Endothelial cell of umbilical vein (primary cell): ENCODE results near the gene TGDS.

Experiments
- CTCF ChIP-seq, 2 donors: IDR thresholded peaks; 1 replicate in 1 of 2; 2 replicates in 1 of 2; pipeline ENCODE4 v1.5.1; 2011; ENCODE audit warnings: low read length in 2 of 2, mild to moderate bottlenecking in 2 of 2, moderate library complexity in 2 of 2, control low read depth in 1 of 2, inconsistent platforms in 1 of 2, low read depth in 1 of 2; ENCODE audit not compliant: insufficient read depth in 1 of 2; ENCODE audit errors: extremely low read depth in 1 of 2
- EZH2 ChIP-seq: IDR thresholded peaks from 2 replicates; pipeline ENCODE4 v1.6.1; 2012; ENCODE audit warnings: borderline replicate concordance, low read depth, mild to moderate bottlenecking, moderate library complexity, low read length, inconsistent platforms; ENCODE audit not compliant: severe bottlenecking
- JUN ChIP-seq: IDR thresholded peaks from 2 replicates; pipeline ENCODE4 v1.6.1; 2011; ENCODE audit warnings: borderline replicate concordance, low read depth; ENCODE audit not compliant: insufficient read length, insufficient read depth
- MYC ChIP-seq: IDR thresholded peaks from one replicate; pipeline ENCODE4 v1.6.1; 2011; ENCODE audit warnings: mild to moderate bottlenecking, low read depth, low read length
- POLR2A ChIP-seq: IDR thresholded peaks from 2 replicates; pipeline ENCODE4 v1.6.1; 2012; ENCODE audit warnings: low read depth, mild to moderate bottlenecking, control low read depth, low read length
- POLR2AphosphoS5 ChIP-seq: IDR thresholded peaks from 2 replicates; pipeline ENCODE4 v1.6.1; 2012; ENCODE audit warnings: low read depth, mild to moderate bottlenecking, control low read depth, low read length, moderate library complexity; ENCODE audit not compliant: insufficient read depth
- TF ChIP-seq, protein P1 (sequence below): IDR thresholded peaks from 2 replicates; pipeline ENCODE4 v1.6.1; 2011; ENCODE audit not compliant: insufficient read depth, insufficient read length

DNA sequence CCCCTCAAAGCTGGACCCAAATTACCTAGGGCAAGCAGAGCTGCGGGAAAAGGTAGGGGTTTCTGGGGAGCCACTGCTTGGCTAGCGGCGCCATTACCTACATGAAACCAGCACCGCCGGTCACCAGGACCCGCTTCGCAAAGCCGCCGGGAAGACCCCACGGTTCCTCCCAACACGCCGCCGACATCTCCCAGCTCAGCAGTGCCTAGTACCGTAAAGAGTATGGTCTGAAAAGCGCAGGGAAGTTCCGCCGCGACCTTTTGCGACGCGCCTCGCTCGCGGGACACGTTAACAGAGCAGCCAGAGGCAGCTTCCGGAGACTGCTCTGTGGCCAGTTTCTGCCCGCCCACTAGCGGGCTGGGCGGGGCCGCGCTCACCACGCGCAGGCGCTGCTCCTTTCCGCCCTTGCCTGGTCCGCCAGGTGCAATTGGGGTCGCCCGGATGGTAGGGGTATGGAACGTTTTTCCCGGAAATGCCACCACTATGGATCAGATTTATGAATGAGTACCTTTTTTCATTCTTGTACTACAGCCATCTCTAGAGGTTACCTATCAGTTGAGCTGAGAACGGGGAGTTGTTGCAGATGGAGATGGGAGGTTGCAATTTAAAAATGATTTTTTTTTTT lies at the start of gene TGDS:
- peak; percentile 93 for TF ChIP-seq POLR2A
- peak in 1 of 2 donors; percentile 12 for TF ChIP-seq CTCF (IDR thresholded peaks at IDR 0.05; ENCODE audit: extremely low read depth in 1 of 2, insufficient read depth in 1 of 2, low read depth in 1 of 2, low read length in 2 of 2)
- peak; percentile 98 for TF ChIP-seq POLR2AphosphoS5
- no peak for TF ChIP-seq EZH2
- TF ChIP-seq JUN: no peak
- TF ChIP-seq MYC: no peak
- TF ChIP-seq, protein P1, sequence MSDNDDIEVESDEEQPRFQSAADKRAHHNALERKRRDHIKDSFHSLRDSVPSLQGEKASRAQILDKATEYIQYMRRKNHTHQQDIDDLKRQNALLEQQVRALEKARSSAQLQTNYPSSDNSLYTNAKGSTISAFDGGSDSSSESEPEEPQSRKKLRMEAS: no peak
